Gastrocnemius medialis (tissue), 4 donors: ENCODE measurements around the gene NATD1.

ENCODE experiments used
- CTCF ChIP-seq, 5 experiments: fragments of 450-650 bp in 3 of 5; fragments of 200-600 bp in 2 of 5; sonication (generic) in 2 of 5; IDR thresholded peaks in 4 of 5; conservative IDR thresholded peaks in 1 of 5; 1 replicate in 4 of 5; 2 replicates in 1 of 5; pipeline ENCODE4 v1.5.1; 2016 to 2019; ENCODE audit warnings: antibody characterized with exemption in 5 of 5, mild to moderate bottlenecking in 3 of 5, moderate library complexity in 3 of 5
- POLR2A ChIP-seq, 2 donors: fragments of 450-650 bp; IDR thresholded peaks; one replicate each; pipeline ENCODE4 v1.6.1; 2017; ENCODE audit warnings: antibody characterized with exemption in 2 of 2, mild to moderate bottlenecking in 2 of 2, moderate library complexity in 2 of 2

- TF ChIP-seq CTCF (IDR thresholded peaks at IDR 0.05 in 4 of 5, conservative IDR thresholded peaks at IDR 0.05 in 1 of 5) (no peak), POLR2A (IDR thresholded peaks at IDR 0.05) (no peak)
These were observed 19.9 kb upstream of the NATD1 start for GRCh38 chr17:21272881-21273792.
